ENCODE results near the gene SLC17A9. TPM values are rescaled to one million over a fixed set of nuclear protein-coding genes. Genes with fewer than 3 reads are reported as not detected.

The SLC17A9 gene
- polyA plus RNA-seq, 3 donors: 0.81 to 31.3 (median 0.82) TPM

DNA sequence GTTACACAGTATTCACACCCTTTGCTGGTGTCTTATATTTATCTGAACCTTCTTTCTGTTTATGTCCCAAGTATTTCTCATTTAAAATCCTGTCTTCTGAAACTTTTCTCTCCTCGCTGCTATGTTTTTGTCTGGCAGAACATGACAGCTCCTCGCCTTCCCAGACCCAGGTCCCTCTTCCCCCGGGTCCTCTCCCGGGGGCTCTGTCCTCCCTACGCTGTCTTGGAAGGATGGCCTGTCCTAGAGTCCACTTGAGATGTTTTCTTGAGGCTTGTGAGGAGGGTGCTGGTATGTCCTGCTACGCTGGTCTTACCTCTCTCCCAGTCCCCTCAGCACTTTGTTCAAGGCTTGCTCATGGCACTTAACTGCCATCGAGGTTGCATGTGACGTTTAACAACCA, 8.3 kb upstream of the SLC17A9 start:
- H3K27me3 ChIP-seq (ENCODE audit: control insufficient read depth in 2 of 2, insufficient read depth in 2 of 2, low read length in 2 of 2): no peaks in the 10 kb centered on the region
- H3K9ac ChIP-seq (ENCODE audit: insufficient read depth, low read length, poor library complexity, severe bottlenecking): no peak overlapping the region
- H3K4me2 ChIP-seq (replicated peaks; ENCODE audit: extremely low read depth, low read length, poor library complexity, severe bottlenecking): no peak overlapping the region
- H3K79me2 ChIP-seq (ENCODE audit: insufficient read depth, low read length): peaks cover 60% of the 10 kb centered on the region
- WGBS (ENCODE audit: insufficient coverage): 100% methylated on average over 2 of the region's 8 CpGs
- peaks cover 5 to 6% of the 10 kb centered on the region in 2 donors for H3K9me3 ChIP-seq (replicated peaks in 1 of 2; ENCODE audit: control insufficient read depth in 1 of 2, insufficient read depth in 1 of 2, low read length in 2 of 2)
- peaks cover 0 to 1% (median 0%) of the 10 kb centered on the region in 3 donors for H3K27me3 Mint-ChIP-seq (ENCODE audit: low read depth in 3 of 3)
- H3K36me3 Mint-ChIP-seq: peaks cover 78 to 85% of the 10 kb centered on the region in 2 donors
- peaks cover 3 to 11% (median 4%) of the 10 kb centered on the region in 7 donors for H3K9me3 Mint-ChIP-seq
- H3K36me3 ChIP-seq (replicated peaks in 1 of 2; ENCODE audit: control insufficient read depth in 1 of 2, insufficient read depth in 2 of 2, low read length in 2 of 2): peaks cover 75 to 88% of the 10 kb centered on the region in 2 donors
- TF ChIP-seq, protein P1, sequence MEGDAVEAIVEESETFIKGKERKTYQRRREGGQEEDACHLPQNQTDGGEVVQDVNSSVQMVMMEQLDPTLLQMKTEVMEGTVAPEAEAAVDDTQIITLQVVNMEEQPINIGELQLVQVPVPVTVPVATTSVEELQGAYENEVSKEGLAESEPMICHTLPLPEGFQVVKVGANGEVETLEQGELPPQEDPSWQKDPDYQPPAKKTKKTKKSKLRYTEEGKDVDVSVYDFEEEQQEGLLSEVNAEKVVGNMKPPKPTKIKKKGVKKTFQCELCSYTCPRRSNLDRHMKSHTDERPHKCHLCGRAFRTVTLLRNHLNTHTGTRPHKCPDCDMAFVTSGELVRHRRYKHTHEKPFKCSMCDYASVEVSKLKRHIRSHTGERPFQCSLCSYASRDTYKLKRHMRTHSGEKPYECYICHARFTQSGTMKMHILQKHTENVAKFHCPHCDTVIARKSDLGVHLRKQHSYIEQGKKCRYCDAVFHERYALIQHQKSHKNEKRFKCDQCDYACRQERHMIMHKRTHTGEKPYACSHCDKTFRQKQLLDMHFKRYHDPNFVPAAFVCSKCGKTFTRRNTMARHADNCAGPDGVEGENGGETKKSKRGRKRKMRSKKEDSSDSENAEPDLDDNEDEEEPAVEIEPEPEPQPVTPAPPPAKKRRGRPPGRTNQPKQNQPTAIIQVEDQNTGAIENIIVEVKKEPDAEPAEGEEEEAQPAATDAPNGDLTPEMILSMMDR (IDR thresholded peaks at IDR 0.05): no peak
- DNase-seq: no peak
- no peak overlapping the region for H3K27ac ChIP-seq (ENCODE audit: low read depth in 1 of 2, low read length in 2 of 2)
- H3K4me3 ChIP-seq (replicated peaks in 1 of 3; ENCODE audit: low read depth in 2 of 3, low read length in 3 of 3): no peak overlapping the region
- H2AFZ ChIP-seq (ENCODE audit: insufficient read depth, low read depth, low read length, poor library complexity, severe bottlenecking): no peak overlapping the region
- intact Hi-C loops (cut with micrococcal nuclease): no loop called here
- H3K4me1 ChIP-seq (ENCODE audit: control insufficient read depth in 1 of 2, insufficient read depth in 2 of 2, low read length in 2 of 2): peaks cover 6 to 8% of the 10 kb centered on the region in 2 donors
- no peak overlapping the region for H3K4me3 Mint-ChIP-seq
- H4K20me1 ChIP-seq (ENCODE audit: insufficient read depth, low read length): peaks cover 24% of the 10 kb centered on the region
- H3K4me1 Mint-ChIP-seq: peaks cover 8% of the 10 kb centered on the region
- no peak overlapping the region for H3K27ac Mint-ChIP-seq

DNA sequence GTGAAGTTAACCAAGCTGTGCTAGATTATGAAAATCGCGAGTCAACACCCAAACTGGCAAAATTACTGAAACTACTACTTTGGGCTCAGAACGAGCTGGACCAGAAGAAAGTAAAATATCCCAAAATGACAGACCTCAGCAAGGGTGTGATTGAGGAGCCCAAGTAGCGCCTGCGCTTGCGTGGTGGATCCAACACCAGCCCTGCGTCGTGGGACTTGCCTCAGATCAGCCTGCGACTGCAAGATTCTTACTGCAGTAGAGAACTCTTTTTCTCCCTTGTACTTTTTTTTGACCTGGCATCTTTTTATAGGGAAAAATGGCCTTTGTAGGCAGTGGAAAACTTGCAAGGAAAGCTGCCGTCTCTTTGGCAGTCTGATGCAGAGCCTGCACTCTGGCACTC, 7.8 kb upstream of the SLC17A9 start:
- H3K27me3 Mint-ChIP-seq (ENCODE audit: low read depth in 3 of 3): peaks cover 0 to 1% (median 0%) of the 10 kb centered on the region in 3 donors

More for the DNA sequence above, 7.8 kb upstream of the SLC17A9 start:
- H3K27ac ChIP-seq (ENCODE audit: low read depth in 1 of 2, low read length in 2 of 2): no peak overlapping the region
- peaks cover 6 to 8% of the 10 kb centered on the region in 2 donors for H3K9me3 ChIP-seq (replicated peaks in 1 of 2; ENCODE audit: control insufficient read depth in 1 of 2, insufficient read depth in 1 of 2, low read length in 2 of 2)
- intact Hi-C loops (cut with micrococcal nuclease): no loop called here
- WGBS (ENCODE audit: insufficient coverage): 98% methylated on average over 8 of the region's 10 CpGs
- Mint-ChIP-seq H3K4me3 (no peak overlapping the region), H3K36me3 (peaks cover 80 to 84% of the 10 kb centered on the region in 2 donors), H3K9me3 (peaks cover 3 to 12% (median 6%) of the 10 kb centered on the region in 7 donors), H3K27ac (no peak overlapping the region), H3K4me1 (peaks cover 2% of the 10 kb centered on the region)
- H2AFZ ChIP-seq (ENCODE audit: insufficient read depth, low read depth, low read length, poor library complexity, severe bottlenecking): no peak overlapping the region
- H3K27me3 ChIP-seq (ENCODE audit: control insufficient read depth in 2 of 2, insufficient read depth in 2 of 2, low read length in 2 of 2): no peaks in the 10 kb centered on the region
- peaks cover 18% of the 10 kb centered on the region for H4K20me1 ChIP-seq (ENCODE audit: insufficient read depth, low read length)
- peaks cover 54% of the 10 kb centered on the region for H3K79me2 ChIP-seq (ENCODE audit: insufficient read depth, low read length)
- H3K9ac ChIP-seq (ENCODE audit: insufficient read depth, low read length, poor library complexity, severe bottlenecking): no peak overlapping the region
- H3K4me2 ChIP-seq (replicated peaks; ENCODE audit: extremely low read depth, low read length, poor library complexity, severe bottlenecking): no peak overlapping the region
- no peak overlapping the region for H3K4me3 ChIP-seq (replicated peaks in 1 of 3; ENCODE audit: low read depth in 2 of 3, low read length in 3 of 3)
- peaks cover under 1 to 2% of the 10 kb centered on the region in 2 donors for H3K4me1 ChIP-seq (ENCODE audit: control insufficient read depth in 1 of 2, insufficient read depth in 2 of 2, low read length in 2 of 2)
- TF ChIP-seq, protein P1 (IDR thresholded peaks at IDR 0.05): no peak
- H3K36me3 ChIP-seq (replicated peaks in 1 of 2; ENCODE audit: control insufficient read depth in 1 of 2, insufficient read depth in 2 of 2, low read length in 2 of 2): peaks cover 76 to 93% of the 10 kb centered on the region in 2 donors
- no peak for DNase-seq
